NCI-H1092 (cell line): ENCODE data around the gene JPH3.
"Not testable (repeated sequence)": the region's sequence is repeated elsewhere in the genome, so short reads cannot be mapped to it uniquely, and the experiment has no call there.

ENCODE experiments used
- DNase-seq: peaks from one replicate; lab custom pipeline; 2025; lab: John Stamatoyannopoulos, UW

The JPH3 gene

DNA sequence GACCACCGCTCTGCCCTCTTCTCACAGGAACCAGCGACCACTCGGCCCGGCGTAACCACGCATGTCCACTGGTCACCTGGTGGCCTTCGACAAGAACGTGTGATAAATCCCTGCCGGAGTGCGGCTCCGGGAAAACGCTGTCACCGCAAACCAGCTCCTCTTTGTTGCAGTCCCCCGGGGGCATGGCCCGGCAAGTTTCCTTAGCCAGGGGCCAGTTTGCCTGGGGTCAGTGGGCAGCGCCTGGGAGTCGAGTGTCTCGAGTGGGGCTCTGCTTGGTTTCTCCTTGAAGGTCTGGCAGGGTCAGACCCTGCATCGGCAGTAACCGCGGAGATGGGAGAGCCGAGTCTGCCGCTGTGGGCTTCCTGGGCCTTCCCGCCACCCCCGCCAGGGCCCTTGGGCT, 52.5 kb downstream of the JPH3 start:
- DNase-seq, result no peak

- DNase-seq, result no peak
Observed at GRCh38 chr16:87656328-87656727, 54.0 kb downstream of the JPH3 start.

GRCh38 chr16:87657621-87658192, 55.4 kb downstream of the JPH3 start:
- DNase-seq, result no peak

DNA sequence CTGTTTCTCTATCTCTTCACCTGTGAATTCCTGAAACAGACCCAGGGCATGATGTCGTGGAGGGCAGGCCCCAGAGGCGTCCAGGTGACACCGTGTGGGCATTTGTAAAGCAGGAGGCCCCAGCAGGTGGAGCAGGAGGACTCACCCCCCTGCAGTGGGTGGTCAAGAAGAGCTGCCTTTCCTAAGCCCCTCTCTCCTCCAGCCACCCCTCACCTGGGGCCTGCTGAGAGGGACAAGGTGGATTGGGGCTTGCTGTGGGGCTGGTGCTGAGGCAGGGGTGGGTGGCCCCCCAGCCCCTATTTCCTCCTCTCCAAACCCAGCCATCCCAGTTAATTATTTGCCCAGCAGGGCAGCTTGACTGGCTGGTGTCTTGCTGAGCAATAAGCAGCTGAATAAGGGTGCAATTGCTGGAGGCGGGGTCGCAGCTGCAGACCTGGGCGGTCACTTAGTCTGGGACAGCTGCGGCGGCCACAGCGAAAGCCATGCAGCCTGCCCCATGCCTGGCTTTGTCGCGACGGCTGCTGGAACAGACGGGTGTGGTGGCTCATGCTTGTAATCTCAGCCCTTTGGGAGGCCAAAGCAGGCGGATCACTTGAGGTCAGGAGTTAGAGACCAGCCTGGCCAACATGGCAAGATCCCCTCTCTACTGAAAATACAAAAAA, 56.4 kb downstream of the JPH3 start:
- DNase-seq, result no peak

- no peak for DNase-seq
Observed at GRCh38 chr16:87661561-87661960, 59.3 kb downstream of the JPH3 start.

- no peak for DNase-seq
Observed at GRCh38 chr16:87662254-87663204, 60.2 kb downstream of the JPH3 start.

DNA sequence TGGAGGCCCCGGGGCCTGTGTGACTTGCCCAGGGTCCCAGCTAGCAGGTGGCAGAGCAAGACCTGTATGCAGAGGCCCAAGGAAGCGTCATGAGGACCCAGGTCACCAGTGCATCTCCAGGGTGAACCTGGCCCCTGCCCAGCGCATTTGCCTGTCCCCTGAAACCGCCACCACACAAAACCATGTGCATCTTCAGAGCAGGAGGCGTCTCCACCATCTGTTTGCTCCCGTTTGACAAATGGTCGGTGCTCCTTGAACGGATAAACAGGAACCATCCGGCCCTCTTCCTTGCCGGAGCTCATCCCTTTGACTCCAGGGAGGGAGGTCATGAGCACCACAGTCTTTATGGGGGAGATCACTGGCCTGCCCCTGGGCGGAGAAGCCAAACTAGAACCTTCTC, 62.5 kb downstream of the JPH3 start:
- no peak for DNase-seq

DNA sequence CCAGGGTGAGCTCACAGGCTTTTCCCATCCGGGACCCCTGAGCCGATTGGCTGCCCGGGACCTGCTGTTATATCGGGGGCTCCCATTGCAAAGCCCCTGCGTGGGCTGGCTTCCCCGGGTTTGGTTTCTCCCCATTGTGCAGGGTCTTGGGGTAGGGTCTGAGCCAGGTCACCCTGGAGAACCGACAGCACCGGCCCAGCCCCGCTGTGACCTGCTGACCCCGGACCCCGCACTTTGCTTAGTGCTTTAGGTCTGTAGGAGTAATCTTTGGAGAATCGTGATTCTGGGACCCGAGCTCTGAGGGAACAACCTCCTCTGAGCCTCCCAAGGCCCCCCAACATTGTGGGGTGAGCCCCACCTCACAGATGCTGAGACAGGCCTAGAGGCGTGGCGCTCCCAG, 62.9 kb downstream of the JPH3 start:
- no peak for DNase-seq

GRCh38 chr16:87666919-87667318, 64.6 kb downstream of the JPH3 start:
- DNase-seq, result no peak

GRCh38 chr16:87667443-87667842, 65.1 kb downstream of the JPH3 start:
- no peak for DNase-seq

- DNase-seq, result no peak
Observed at GRCh38 chr16:87667946-87668345, 65.6 kb downstream of the JPH3 start.

- DNase-seq, result no peak
Observed at GRCh38 chr16:87669672-87670071, 67.4 kb downstream of the JPH3 start.

DNA sequence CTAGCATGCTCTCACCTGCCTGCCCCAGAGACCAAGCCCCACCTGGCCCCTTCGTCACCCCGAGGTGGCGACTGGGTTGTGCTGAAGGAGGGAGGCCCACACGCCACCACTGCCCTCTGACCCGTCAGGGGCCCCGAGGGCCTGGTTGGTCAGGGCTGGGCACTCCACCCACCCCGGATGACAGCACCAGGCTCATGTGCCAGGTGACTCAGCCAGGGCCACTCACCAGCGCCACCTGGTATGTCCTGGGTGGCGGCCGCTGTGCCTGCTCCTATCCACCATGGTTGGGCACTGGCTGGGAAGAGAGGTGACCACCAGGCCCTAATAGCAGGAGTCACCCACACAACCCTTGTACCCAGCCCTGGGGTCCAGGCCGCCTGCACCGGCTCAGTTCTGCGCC, 68.9 kb downstream of the JPH3 start:
- no peak for DNase-seq

DNA sequence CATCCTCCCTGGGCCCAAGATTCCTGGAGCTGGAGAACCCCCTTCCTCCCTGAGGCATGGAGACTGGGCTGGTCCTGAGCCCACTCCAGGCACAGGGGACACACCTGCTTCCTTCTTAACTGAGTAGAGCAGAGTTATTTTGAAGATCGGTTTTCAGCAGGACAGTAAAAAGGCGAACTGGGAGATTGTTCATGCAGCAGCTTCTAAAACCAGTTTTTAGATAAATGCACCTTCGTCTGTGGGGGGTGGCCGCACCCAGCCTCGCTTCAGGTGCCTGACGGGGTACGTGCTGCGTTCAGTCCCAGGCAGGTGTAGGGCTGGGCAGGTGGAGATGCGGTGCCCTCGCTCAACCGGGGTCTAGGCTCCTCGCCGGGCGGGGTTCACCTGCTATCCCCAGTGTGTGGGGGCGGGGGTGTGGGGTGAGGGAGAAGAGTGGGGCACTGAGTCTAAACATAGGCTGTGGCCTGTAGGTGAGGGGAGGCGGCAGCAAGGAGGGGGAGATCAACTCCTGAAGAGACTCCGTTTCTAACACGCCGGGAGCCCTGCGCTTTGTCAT, 69.5 kb downstream of the JPH3 start:
- no peak for DNase-seq

DNA sequence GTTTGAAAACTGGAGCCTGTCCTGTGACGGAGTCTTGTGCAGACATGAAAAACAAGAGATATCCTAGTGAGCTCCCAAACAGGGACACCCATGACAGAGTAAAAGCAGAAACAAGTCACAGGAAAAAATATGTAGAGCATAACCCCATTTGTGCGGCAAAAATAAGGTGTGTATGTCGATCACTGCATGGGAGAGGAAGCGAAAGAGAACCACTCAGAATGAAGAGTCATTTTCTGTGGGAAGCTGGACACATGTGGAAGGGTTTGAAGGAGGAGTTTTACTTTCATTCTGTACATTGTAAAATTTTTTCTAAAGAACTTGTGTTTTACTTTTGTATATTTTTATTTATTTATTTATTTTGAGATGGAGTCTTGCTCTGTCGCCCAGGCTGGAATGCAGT, 72.1 kb downstream of the JPH3 start:
- no peak for DNase-seq

DNA sequence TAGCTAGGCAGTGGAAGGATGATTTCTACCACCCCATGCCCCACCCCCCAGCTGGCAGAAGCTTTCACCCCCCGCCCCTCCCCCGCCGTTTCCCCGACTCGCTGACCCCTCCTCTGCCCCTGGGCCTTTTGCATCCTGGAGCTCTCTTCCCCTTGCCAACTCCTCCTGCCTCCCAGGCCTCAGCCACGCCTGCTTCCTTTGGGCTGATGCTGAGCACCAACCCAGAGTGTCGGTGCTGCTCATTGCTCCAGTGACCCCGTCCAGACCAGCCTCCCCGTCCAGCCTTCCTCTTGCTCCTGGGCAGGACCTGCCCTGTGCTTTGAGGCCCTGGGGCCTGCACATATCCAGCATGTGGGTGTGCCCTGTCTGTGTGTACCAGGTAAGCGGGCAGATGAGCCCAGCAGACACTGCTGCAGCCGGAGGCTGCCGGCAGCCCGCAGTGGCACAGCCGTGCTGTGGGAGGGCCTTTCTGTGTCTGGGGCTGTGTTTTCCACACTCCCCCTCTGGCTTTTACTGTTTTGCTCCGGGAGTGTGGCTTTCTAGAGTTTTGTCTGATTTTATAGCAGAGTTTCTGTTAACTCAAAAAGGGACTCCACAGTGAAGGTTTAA, 72.9 kb downstream of the JPH3 start:
- DNase-seq, result no peak

- DNase-seq, result no peak
Observed at GRCh38 chr16:87677830-87678229, 75.5 kb downstream of the JPH3 start.

- DNase-seq, result no peak
Observed at GRCh38 chr16:87678618-87679017, 76.3 kb downstream of the JPH3 start.

GRCh38 chr16:87679593-87680271, 77.4 kb downstream of the JPH3 start:
- no peak for DNase-seq

DNA sequence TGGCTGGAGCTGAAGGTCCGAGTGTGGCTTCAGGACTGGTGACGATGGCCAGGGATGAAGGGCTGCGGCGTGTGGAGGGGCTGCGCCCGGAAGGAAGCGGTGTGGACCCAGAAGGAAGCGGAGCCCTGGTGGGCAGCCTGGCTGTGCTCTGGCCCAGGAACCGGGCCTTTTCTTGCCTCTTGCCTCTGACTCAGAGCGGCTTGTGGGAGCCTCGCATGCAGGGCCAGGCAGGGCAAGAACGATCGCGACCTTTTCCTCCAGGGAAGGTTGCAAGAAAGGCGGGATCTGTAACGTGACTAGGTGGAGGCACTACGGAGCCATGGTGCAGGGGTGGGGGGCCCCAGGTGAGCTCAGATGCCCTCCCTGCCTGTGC, 78.0 kb downstream of the JPH3 start:
- no peak for DNase-seq

- DNase-seq, result not testable (repeated sequence)
Observed at GRCh38 chr16:87681051-87681602, 78.8 kb downstream of the JPH3 start.
